Hepatocyte (in vitro differentiated cells): ENCODE results near the gene TEX44. TPM values are rescaled to one million over a fixed set of nuclear protein-coding genes. Genes with fewer than 3 reads are reported as not detected.
"Not testable (repeated sequence)": the region's sequence is repeated elsewhere in the genome, so short reads cannot be mapped to it uniquely, and the experiment has no call there.

ENCODE experiments used
- DNase-seq: peaks from one replicate; pipeline ENCODE4 v3.0.0-alpha.2; 2016; ENCODE audit warnings: low spot score
- H2AFZ ChIP-seq: fragments of 200-600 bp; sonication (generic); 2 replicates; pipeline ENCODE4 v1.6.0; 2016; ENCODE audit warnings: antibody characterized with exemption, mild to moderate bottlenecking
- H3K27ac ChIP-seq: fragments of 200-600 bp; sonication (generic); 2 replicates; pipeline ENCODE4 v1.5.1; 2016; ENCODE audit warnings: mild to moderate bottlenecking
- H3K27me3 ChIP-seq: fragments of 200-600 bp; sonication (generic); 2 replicates; pipeline ENCODE4 v1.6.1; 2016
- H3K36me3 ChIP-seq: fragments of 200-600 bp; sonication (generic); replicated peaks from 2 replicates; pipeline ENCODE4 v1.5.1; 2016; ENCODE audit warnings: low read depth; ENCODE audit not compliant: insufficient read depth
- H3K4me1 ChIP-seq: fragments of 200-600 bp; sonication (generic); 2 replicates; pipeline ENCODE4 v1.5.1; 2016; ENCODE audit warnings: mild to moderate bottlenecking, moderate library complexity; ENCODE audit not compliant: insufficient read depth
- H3K4me2 ChIP-seq: fragments of 200-600 bp; sonication (generic); 2 replicates; pipeline ENCODE4 v1.6.0; 2016
- H3K4me3 ChIP-seq: fragments of 200-600 bp; sonication (generic); 2 replicates; pipeline ENCODE4 v1.5.1; 2016; ENCODE audit warnings: mild to moderate bottlenecking
- H3K79me2 ChIP-seq: fragments of 200-600 bp; sonication (generic); 2 replicates; pipeline ENCODE4 v1.6.0; 2017; ENCODE audit warnings: mild to moderate bottlenecking
- H3K9me2 ChIP-seq: fragments of 200-600 bp; sonication (generic); replicated peaks from 2 replicates; pipeline ENCODE4 v1.6.0; 2017; ENCODE audit warnings: mild to moderate bottlenecking; ENCODE audit not compliant: insufficient read depth
- H3K9me3 ChIP-seq: fragments of 200-600 bp; sonication (generic); 2 replicates; pipeline ENCODE4 v1.5.1; 2016; ENCODE audit warnings: low read depth, mild to moderate bottlenecking
- H4K20me1 ChIP-seq: fragments of 200-600 bp; sonication (generic); 2 replicates; pipeline ENCODE4 v1.6.0; 2016; ENCODE audit warnings: mild to moderate bottlenecking; ENCODE audit not compliant: insufficient read depth, poor library complexity, severe bottlenecking
- EZH2 ChIP-seq: fragments of 200-600 bp; sonication (generic); IDR thresholded peaks from 2 replicates; pipeline ENCODE4 v1.6.1; 2016; ENCODE audit warnings: antibody characterized with exemption, mild to moderate bottlenecking, borderline replicate concordance
- EZH2phosphoT487 ChIP-seq: fragments of 200-600 bp; sonication (generic); IDR thresholded peaks from one replicate; pipeline ENCODE4 v1.6.1; 2018; ENCODE audit warnings: antibody characterized with exemption, mild to moderate bottlenecking, low read depth, moderate library complexity; ENCODE audit not compliant: unreplicated experiment, severe bottlenecking
- WGBS: methylation state at CpG from one replicate; pipeline ENCODE4 v1.1.6; 2016; ENCODE audit warnings: low lambda C conversion rate; ENCODE audit errors: missing lambda C conversion rate; 5-methylcytosine and 5-hydroxymethylcytosine counted together
- polyA plus RNA-seq: library from polyadenylated mRNA; unstranded; fragments of >200 nt; fragmentation: Nextera tagmentation; extraction: Ambion mirVana; gene quantifications from 2 replicates; pipeline ENCODE4 v1.2.1, GENCODE V29; 2016
- total RNA-seq: library from RNA; depleted of rRNA; stranded (reverse); fragments of >200 nt; gene quantifications from 2 replicates; pipeline ENCODE4 v1.2.3, GENCODE V29; 2014
- TF ChIP-seq, protein P1 (sequence below): fragments of 200-600 bp; sonication (generic); IDR thresholded peaks from 2 replicates; pipeline ENCODE4 v1.5.1; 2016; ENCODE audit warnings: antibody characterized with exemption, mild to moderate bottlenecking; ENCODE audit not compliant: poor library complexity

TEX44 gene
- total and polyA plus RNA-seq, 2 experiments from 2014 or later, result not detected

DNA sequence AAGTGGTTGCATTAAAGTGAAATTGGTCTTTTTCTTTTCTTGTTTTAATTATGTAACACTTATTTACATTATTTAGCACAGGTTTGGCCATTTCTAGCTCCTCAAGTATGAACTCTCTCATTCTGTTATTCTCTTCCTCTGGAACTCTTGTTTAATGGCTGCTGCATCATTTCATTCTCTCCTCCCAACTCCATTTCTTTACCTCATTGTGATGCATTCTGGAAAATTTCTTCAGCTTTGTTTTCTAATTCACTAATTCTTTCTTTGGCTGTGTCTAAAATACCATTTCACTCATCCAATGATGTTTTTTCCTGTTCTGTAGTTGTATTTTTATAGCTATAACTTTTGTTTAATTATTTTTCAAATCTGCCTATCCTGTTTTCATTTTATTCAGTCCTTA lies 39.9 kb upstream of the TEX44 start:
- Histone ChIP-seq H3K79me2 (no peaks in the 10 kb centered on the region), H3K27me3 (no peaks in the 10 kb centered on the region), H3K36me3 (no peaks in the 10 kb centered on the region), H2AFZ (no peak overlapping the region), H3K9me3 (peaks cover 9% of the 10 kb centered on the region), H3K4me2 (no peak overlapping the region), H3K9me2 (no peaks in the 10 kb centered on the region), H3K4me3 (no peak overlapping the region), H3K27ac (no peak overlapping the region), H3K4me1 (no peaks in the 10 kb centered on the region), H4K20me1 (no peaks in the 10 kb centered on the region)
- TF ChIP-seq, protein P1, sequence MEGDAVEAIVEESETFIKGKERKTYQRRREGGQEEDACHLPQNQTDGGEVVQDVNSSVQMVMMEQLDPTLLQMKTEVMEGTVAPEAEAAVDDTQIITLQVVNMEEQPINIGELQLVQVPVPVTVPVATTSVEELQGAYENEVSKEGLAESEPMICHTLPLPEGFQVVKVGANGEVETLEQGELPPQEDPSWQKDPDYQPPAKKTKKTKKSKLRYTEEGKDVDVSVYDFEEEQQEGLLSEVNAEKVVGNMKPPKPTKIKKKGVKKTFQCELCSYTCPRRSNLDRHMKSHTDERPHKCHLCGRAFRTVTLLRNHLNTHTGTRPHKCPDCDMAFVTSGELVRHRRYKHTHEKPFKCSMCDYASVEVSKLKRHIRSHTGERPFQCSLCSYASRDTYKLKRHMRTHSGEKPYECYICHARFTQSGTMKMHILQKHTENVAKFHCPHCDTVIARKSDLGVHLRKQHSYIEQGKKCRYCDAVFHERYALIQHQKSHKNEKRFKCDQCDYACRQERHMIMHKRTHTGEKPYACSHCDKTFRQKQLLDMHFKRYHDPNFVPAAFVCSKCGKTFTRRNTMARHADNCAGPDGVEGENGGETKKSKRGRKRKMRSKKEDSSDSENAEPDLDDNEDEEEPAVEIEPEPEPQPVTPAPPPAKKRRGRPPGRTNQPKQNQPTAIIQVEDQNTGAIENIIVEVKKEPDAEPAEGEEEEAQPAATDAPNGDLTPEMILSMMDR, result no peak
- TF ChIP-seq EZH2phosphoT487 (no peak), EZH2 (no peak)
- DNase-seq, result no peak

DNA sequence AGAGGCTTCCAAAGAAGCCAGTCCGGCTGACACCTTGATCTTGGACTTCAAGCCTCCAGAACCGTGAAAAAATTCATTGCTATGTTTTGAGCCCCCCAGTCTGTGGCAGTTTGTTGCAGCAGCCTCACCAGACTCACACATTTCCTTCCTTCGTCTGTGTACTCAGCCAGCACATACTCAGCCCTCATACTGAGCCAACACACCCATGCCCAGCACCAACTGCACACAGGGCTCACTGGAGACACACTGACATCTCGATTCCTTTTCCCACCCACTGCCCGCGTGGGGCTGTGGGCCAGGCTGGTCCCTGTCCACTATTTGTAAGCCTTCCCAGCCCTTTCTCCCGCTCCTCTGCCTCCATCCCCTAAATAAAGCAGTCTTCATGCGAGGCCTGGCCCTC lies 38.3 kb upstream of the TEX44 start:
- no peak overlapping the region for H3K4me3 ChIP-seq
- no peaks in the 10 kb centered on the region for H4K20me1 ChIP-seq
- H3K4me1 ChIP-seq, result no peaks in the 10 kb centered on the region
- no peaks in the 10 kb centered on the region for H3K36me3 ChIP-seq
- 86% methylated on average over 8 of the region's 8 CpGs for WGBS
- no peaks in the 10 kb centered on the region for H3K79me2 ChIP-seq
- TF ChIP-seq EZH2 (no peak), EZH2phosphoT487 (no peak)
- TF ChIP-seq, protein P1, result no peak
- no peaks in the 10 kb centered on the region for H3K9me2 ChIP-seq
- peak overlapping the region; percentile 34 for H3K27ac ChIP-seq
- H2AFZ ChIP-seq, result no peak overlapping the region
- no peaks in the 10 kb centered on the region for H3K27me3 ChIP-seq
- peaks cover 9% of the 10 kb centered on the region for H3K9me3 ChIP-seq
- H3K4me2 ChIP-seq, result peak overlapping the region; percentile 56
- DNase-seq, result no peak

DNA sequence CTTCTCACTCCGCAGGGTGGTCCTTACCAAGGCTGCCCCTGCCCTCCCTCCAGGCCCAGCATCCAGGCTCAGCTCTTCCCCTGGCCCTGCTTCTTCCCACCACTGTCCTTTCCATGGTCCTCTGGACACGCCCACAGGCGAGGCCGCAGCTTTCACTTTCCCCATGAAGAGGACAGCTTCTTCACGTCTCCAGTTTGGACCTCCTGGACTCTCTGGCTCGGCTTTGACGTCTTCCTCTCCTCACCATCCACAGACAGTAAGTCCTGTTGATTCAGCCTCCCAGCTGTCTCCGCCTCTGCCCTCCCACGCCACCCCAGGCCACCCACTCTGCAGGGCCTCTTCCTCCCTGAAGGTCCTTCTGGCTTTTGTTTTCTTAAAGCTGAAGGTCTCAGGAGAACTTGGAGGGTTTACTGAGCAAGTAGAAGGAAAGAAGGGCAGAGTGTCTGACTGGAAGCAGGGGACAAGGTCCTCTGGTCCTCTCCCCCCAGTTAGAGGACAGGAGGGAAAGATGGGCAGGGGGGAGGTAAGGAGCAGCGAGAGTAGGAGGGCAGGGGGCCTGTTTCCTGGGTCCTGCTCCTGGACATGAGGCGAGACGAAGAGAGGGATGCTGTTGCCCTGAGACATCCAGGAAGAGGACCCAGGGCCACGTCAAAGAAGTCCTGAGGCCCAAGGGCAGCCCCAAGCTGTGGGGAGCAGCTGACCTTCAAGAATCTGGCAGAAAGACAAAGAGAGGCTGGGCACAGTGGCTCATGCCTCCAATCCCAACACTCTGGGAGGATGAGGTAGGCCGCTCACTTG lies 37.7 kb upstream of the TEX44 start:
- H3K9me2 ChIP-seq, result no peaks in the 10 kb centered on the region
- peak; percentile 41 for DNase-seq
- H3K36me3 ChIP-seq, result no peaks in the 10 kb centered on the region
- H3K27me3 ChIP-seq, result no peaks in the 10 kb centered on the region
- H4K20me1 ChIP-seq, result no peaks in the 10 kb centered on the region
- H2AFZ ChIP-seq, result peak overlapping the region; percentile 6
- H3K4me3 ChIP-seq, result no peak overlapping the region
- 69% methylated on average over 14 of the region's 14 CpGs for WGBS
- H3K27ac ChIP-seq, result peak overlapping the region; percentile 34
- H3K79me2 ChIP-seq, result no peaks in the 10 kb centered on the region
- TF ChIP-seq EZH2phosphoT487 (no peak), EZH2 (no peak)
- TF ChIP-seq, protein P1, result no peak
- peaks cover 9% of the 10 kb centered on the region for H3K9me3 ChIP-seq
- peak overlapping the region; percentile 56 for H3K4me2 ChIP-seq
- H3K4me1 ChIP-seq, result no peaks in the 10 kb centered on the region

DNA sequence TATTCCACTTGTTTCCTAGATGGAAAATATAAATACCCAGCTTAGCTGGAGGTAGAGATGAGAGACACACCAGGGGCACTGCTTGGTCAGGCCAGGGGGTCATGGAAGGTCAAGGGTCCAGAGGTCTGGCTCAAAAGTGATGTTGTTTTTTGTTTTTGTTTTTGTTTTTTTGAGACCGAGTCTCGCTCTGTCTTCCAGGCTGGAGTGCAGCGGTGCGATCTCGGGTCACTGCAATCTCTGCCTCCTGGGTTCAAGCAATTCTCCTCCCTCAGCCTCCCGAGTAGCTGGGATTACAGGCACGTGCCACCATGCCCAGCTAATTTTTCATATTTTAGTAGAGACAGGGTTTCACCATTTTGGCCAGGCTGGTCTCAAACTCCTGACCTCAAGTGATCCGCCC lies 36.2 kb upstream of the TEX44 start:
- H4K20me1 ChIP-seq, H3K4me3 ChIP-seq, H3K79me2 ChIP-seq, H3K4me2 ChIP-seq, H3K9me2 ChIP-seq, H3K27ac ChIP-seq, H3K9me3 ChIP-seq, H2AFZ ChIP-seq, H3K4me1 ChIP-seq, H3K27me3 ChIP-seq, DNase-seq, H3K36me3 ChIP-seq: not testable (repeated sequence)
- WGBS, result 97% methylated on average over 8 of the region's 8 CpGs
